Hematopoietic multipotent progenitor cell (in vitro differentiated cells): ENCODE measurements around the gene HILPDA. TPM values are rescaled to one million over a fixed set of nuclear protein-coding genes. Genes with fewer than 3 reads are reported as not detected.
"Not testable (repeated sequence)": the region's sequence is repeated elsewhere in the genome, so short reads cannot be mapped to it uniquely, and the experiment has no call there.

Source experiments
- DNase-seq, 3 donors: peaks; one replicate each; pipeline ENCODE4 v3.0.0-alpha.2; 2011 to 2015; ENCODE audit warnings: low read depth in 2 of 3, low spot score in 2 of 3
- total RNA-seq: library from RNA; depleted of rRNA; stranded (reverse); fragments of >200 nt; gene quantifications from one replicate; pipeline ENCODE4 v1.2.3, GENCODE V29; 2012

HILPDA gene
- total RNA-seq, 1 donor = 7.5 TPM

DNA sequence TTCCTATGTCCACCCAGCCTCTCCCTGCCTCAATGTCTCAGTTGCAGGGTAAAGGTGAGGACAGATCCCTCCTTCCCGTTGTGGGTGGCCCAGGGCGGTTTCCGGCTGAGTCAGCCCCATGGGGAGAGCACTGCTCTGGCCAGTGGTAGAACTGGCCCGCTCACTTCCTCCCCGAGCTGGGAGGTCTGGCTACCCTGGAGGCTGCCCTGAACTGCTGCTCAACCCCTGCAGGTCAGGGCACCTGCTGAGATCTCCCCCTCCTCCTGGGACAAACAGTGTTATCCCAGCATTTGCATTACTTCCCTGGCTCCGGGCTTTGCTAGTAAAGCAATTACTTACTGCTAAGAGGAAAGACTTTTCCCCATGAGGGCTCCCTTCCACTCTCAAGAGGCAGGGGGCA lies 24.5 kb upstream of the HILPDA start:
- DNase-seq = no peak

DNA sequence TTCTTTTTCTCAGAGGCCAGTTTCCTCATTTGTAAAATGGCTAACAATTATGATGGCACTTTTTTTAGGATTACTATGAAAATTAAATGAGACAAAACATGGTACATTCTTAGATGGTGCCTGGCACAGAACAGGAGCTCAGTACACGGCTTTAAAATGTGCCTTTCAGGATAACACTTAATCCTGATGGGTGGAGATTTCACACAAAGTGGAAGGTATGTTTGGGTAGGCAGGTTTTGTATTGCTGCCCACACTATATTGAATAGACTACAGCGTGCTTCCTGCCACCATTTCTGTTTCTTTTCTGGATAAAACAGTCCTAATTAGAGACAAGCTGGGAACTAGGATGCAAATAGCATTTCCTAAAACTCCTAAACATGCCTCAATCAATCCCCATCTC lies 23.9 kb upstream of the HILPDA start:
- DNase-seq = no peak

DNA sequence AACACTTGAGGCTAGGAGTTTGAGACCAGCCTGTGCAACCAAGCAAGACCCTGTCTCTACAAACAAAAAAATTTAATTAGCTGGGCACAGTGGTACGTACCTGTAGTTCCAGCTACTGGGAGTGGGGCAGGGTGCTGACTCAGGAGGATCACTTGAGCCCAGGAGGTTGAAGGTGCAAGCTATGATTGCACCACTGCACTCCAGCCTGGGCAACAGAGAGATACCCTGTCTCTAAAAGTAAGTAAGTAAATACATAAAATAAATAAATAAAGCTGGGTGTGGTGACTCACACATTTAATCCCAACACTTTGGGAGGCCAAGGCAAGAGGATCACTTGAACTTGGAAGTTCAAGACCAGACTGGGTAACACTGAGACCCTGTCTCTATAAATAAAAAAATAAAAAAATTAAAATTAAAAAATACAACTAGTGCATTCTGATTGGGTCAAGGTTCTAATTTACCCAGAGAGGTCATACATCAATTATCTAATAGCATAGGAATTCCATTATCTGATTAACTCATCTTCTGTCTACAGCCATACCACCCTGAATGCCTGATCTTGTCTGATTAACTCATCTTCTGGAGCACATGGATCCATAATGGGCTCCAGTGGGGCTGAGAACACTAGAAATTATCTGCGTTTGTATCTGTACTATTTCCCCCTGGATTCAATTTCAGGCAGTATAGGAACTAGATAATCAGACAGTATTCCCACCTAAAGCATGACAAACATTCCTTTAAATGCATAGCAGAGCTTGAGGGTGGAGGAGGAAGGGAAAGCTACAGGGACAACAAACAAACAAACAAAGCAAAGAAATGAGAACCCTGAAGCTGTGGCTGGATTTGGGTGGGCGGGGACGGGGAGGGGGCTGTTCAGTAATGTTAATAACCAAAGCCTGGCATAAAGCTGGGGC lies 21.0 kb upstream of the HILPDA start:
- DNase-seq = no peak

DNA sequence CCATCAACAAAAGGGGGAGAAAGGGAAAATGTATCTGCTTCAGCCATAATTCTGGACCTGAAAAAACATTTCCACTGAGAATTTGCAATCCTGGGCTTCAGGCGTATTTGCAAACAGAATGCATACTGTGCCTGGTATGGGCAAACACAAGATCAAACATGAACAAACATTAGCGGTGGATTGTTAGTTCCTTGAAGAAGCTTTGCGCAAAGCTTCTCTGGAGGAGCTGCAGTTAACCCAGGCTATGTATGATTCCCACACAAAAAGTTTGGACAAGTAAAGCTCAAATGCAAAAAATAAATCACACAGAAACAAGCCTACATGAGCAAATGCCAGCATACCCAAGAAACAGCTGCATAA lies 20.4 kb upstream of the HILPDA start:
- DNase-seq = no peak

DNA sequence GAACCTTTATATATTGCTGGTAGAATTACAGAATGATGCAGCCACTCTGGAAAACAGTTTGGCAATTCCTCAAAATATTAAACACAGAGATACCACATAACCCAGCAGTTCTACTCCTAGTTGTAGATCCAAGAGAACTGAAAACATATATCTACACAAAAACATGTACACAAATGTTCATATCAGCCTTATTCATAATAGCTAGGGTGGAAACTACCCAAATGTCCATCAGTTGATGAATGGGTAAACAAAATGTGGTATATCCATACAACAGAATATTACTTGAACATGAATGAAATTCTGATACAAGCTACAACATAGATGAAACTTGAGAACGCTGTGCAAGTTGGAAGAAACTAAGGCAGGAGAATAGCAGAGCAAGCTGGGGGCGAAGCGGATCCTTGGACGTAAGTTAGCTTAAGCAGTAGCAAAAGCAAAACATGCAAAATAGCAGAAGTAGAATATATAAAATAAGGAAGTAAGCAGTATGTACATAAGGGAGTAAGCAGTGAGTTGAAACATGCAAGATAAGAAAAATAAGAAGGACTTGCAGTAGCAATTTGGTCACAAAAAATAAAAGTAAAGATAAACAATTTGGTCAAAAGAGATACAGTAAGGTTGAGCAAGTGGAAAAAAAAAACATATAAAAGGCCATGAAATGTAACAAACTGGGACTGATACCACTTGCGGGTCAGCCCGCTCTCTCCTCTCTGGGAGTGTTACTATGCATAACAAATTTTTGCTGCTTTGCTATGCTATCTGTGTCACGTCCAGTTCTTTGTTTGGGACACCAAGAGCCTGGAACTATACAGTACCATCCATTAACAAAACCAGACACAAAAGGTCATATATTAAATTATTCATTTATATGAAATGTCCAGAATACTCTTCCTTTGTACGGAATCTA lies 18.0 kb upstream of the HILPDA start:
- peak in 1 of 3 donors; percentile 29 for DNase-seq

DNA sequence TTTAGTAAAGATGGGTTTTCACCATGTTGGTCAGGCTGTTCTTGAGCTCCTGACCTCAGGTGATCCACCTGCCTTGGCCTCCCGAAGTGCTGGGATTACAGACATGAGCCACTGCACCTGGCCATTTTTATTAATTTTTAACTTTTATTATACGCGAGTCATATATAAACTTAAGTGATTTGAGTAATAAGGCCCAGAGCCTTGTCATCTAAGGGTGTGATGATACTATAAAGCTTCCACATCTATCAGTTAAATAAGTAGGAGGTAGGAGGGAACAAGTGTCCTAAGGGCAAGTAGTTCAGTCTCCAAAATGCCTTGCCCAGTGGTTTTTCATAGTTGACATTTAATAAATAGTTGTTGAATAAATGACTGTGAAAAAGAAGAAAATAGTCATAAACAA lies 13.3 kb upstream of the HILPDA start:
- DNase-seq = no peak

DNA sequence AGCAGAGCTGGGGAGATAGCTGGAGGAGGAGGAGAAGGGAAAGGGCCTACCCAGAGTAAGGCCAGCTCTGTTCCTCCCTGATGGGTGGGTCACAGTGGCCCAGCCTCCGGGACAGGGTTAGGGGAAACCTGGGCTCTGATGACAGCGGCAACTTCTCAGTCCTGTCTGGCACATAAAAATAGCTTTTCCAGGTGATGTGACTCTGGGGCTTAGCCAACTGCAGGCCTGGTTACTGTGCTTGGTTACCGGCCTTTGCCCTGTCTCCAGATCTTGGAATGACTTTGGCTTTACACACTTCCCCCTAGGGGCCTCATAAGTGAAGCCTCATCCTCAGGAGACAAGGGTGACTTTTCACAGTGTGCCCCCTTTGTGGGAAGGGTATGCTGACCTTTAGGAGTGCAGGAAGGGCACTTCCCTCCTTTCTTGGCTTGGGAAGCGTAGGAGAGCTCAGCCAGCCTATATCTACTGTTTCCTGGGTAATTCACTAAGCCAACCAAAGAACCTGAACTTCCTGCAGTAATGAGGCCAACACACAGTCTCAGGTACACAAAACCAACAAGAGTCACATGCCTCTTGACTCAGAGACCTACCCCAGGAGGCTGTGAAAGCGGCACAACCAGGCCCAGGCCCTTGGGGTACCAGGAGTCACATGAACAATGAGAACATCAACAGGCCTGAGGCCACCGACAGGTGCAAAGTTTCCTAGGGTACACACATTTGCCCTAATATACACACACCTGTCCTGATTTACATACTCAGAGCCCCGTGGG lies 11.7 kb upstream of the HILPDA start:
- DNase-seq = no peak

DNA sequence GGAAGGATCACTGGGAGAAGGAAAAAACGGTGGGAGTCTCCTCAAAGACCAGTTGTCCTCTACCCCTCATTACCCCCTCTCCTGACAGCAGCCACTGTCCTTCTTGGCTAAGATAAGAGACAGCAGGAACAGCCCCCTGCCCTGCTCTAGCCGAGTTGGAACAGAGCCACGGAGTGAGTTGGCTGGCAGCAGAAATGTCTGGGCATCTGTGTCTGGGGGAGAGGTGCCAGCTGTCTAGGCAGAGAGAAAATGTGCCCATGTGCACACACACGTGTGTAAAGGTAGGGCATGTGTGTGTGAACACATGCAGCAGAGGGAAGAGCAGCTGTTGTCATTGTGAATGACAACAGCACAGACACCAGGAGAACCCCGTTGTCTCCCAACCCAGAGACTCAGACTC lies 9.4 kb upstream of the HILPDA start:
- no peak for DNase-seq

DNA sequence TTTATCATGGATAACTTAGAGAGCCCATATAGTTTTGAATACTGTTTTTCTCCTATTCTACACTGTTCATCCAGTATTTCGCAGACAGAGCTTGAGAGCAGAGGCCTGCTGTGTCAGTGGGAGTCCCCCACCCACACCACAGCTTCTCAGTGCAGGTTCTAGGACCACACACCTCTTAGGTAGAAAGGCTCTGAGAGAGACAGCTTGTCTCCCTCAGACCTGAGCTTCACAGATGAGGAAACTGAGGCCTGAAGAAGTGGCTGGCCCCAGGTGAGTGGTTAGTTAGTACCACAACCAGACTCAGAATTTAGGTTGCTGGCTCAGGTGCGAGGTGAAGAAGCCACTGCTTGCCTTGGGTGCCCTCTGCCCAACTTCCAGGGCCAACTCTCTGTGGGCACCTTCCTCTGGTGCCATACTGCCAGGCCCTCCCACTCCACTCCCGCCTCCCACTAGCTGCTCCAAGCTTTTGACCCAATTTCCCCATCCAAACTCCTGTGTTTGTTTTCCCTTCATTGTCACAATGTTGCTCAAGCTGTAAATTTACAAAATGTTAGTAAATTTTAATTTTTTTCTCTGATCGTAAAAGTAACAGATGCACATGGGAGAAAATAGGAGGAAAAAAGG lies 7.6 kb upstream of the HILPDA start:
- DNase-seq = no peak

DNA sequence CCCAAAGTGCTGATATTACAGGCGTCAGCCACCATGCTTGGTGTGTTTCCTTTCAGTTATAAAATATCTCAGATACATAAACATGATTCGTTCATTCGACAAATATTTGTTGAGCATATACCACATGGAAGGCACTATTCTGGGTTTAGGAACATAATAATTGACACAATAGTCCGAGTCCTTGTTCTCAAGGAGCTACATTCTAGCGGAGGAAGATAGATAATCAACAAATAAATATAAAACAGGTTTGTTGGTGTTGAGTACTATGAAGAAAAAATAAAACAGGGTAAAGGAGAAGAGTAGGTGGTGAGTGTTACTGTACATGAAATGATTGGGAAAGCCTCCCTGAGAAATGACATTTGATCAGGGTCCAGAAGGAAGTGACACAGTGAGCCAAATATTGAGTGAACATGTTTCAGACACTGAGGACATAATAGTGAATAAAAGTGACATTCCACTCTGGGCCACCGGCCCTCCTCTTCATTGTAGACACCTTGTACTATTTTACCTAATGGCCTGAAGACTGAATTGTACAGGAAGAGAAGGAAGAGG lies 6.9 kb upstream of the HILPDA start:
- DNase-seq = no peak

DNA sequence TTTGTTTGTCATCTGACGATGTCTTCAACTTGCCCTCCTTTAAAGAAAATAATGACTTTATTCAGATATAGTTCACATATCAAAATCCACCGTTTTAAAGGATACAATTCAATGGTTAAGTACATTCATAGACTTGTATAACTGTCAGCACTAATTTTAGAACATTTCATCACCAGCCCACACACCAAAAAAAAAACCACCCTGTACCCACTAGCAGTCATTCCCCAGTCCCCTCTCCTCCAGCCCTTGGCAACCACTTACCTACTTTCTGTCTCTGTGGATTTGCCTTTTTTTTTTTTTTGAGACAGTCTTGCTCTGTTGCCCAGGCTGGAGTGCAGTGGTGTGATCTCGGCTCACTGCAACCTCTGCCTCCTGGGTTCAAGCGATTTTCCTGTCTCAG lies 5.3 kb upstream of the HILPDA start:
- DNase-seq = no peak

DNA sequence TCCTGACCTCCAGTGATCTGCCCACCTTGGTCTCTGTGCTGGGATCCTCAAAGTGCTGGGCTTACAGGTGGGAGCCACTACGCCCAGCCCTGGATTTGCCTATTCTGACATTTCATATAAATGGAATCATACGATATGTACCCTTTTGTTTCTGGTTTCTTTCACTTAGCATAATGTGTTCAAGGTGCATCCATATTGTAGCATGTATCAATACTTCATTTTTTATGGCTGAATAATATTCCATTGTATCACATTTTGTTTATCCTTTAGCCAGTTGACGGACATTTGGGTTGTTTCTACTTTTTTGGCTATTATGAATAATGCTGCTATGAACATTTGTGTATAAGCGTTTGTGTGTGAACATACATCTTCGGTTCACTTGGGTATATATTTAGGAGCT lies 4.8 kb upstream of the HILPDA start:
- DNase-seq = no peak

DNA sequence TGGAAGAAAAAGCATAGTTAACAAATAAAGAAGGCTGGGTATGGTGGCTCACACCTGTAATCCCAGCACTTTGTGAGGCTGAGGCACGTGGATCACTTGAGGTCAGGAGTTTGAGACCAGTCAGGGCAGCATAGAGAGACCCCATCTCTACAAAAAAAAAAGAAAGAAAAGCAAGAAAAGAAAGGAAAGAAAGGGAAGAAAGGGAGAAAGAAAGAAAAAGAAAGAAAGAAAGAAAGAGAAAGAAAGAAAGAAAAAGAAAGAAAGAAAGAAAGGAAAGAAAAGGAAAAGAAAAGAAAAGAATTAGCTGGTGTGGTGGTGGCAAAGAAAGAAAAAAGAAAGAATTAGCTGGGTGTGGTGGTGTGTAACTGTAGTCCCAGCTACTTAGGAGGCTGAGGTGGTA lies 3.1 kb upstream of the HILPDA start:
- DNase-seq = no peak

DNA sequence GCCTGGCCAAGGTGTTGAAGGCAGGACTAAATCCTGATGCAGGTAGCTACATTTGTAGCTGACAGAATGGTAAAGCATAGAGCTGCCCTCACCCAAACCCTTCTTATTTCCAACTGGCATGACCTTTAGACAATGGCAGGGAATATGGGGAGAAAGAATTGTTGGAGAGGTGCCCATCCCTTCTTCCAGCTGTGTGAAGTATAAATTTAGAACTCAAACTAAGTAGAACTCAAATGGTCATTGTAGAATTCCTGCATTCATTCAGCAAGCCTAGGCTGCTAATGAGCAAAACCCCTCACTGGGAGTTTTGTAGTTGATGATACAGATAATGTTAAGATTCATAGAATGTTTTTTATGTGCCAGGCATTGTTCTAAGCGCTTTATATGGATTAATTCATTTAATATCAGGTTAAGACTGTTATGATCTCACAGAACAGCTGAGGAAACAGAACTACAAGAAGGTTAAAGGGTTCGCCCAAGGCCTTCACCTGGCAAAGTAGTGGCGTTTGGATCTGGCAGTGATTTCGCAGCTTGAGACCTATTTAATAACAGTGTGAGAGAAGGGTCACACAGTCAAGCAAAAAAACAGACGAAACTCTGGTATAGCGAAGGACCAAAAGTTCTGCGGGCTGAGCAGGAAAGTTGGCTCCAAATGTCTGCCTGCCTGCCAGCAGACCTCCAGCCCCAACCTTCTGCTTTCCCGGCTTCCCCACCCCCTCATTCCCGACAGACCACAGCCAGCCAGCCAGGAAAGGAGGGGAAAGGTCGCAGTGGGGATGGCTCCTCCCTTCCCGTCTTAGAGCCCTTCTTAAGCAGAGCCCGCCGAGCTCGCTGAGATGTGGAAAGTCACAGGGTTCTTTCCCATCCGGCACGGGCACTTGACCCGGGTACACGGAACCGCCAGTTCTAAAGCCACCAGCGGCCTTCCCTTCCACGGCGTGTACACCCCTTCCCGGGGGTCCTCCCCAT lies 1.6 kb upstream of the HILPDA start:
- no peak for DNase-seq

DNA sequence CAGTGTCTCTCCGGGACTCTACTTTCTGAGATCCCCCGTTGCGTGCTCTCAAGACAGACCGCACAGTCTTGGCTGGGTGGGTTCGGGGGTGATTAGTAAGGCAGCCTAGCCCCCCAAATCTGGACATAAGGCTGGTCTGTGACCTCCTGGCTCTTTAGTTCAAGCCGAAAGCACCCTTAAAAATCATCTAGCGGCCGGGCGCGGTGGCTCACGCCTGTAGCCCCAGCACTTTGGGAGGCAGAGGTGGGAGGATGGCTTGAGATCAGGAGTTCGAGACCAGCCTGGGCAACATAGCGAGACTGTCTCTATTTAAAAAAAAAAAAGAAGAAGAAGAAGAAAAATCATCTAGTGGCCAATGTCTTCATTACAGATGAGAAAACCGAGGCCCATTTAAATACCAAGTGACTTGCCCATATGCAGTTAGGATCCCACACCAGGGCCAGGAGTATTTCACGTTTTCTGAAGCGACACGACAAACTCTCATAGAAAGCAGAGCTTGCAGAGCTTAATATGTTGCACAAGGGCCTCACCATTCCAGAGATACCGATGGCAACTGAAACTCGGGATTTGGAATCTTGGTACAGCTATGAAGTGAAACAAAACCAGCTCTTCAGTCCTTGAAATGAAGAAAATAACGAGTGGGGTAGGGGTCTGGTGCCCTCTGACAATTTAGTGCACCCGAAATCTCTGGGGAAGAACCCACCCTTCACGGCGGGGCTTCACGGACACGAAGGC lies 703 bp upstream of the HILPDA start:
- peak in 1 of 3 donors; percentile 22 for DNase-seq

DNA sequence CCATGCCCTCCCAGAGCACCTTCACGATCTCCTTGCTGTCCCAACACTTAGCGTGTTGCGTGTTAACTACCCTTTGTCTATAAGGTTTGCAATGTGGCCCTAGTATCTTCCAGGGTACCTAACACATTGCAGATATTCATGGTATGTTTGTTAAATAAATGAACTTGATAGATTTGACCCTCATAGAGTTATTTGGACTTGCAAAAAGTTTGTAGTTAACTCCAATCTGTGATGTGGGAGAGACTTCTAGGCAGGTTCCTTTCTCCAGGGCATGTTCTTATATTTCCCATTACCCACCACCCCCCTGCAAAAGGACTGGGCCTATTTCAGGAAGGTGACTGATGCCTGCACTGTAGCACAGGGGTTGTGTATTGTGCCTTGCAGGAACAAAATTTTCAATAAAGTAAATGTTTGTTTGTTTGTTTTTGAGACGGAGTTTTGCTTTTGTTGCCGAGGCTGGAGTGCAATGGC lies 612 bp downstream of the HILPDA start:
- DNase-seq = no peak

DNA sequence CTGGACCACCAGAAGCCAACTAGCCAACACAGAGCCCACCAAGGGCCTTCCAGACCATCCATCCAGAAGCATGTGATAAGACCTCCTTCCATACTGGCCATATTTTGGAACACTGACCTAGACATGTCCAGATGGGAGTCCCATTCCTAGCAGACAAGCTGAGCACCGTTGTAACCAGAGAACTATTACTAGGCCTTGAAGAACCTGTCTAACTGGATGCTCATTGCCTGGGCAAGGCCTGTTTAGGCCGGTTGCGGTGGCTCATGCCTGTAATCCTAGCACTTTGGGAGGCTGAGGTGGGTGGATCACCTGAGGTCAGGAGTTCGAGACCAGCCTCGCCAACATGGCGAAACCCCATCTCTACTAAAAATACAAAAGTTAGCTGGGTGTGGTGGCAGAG lies 1.7 kb downstream of the HILPDA start:
- not testable (repeated sequence) for DNase-seq

DNA sequence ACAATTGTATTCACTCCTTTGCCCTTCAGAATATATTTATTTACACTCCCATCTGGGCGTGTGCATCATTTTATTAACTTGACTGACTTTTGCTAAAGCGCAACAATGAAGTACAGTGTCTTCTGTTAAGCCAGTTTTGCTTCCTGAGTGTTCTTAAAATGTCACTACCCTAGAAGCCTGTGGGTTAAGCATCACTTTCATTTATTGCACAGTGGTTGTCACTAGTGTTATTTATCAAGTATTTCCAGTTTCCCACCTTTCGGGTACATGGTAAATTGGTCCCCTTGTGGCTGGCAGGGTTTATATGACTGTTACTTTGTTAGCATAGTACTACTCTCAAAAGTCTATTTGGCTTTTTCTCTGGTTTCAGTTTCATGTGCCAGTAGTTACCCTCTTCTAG lies 3.3 kb downstream of the HILPDA start:
- no peak for DNase-seq
